GM19455 (cell line): ENCODE results near the gene PDE7B.
"Not testable (repeated sequence)": the region's sequence is repeated elsewhere in the genome, so short reads cannot be mapped to it uniquely, and the experiment has no call there.

Experiments used
- ATAC-seq: cut with Tn5 transposase; IDR thresholded peaks from one replicate; pipeline ENCODE4 v1.9.1; 2021; ENCODE audit not compliant: unreplicated experiment

The PDE7B gene

DNA sequence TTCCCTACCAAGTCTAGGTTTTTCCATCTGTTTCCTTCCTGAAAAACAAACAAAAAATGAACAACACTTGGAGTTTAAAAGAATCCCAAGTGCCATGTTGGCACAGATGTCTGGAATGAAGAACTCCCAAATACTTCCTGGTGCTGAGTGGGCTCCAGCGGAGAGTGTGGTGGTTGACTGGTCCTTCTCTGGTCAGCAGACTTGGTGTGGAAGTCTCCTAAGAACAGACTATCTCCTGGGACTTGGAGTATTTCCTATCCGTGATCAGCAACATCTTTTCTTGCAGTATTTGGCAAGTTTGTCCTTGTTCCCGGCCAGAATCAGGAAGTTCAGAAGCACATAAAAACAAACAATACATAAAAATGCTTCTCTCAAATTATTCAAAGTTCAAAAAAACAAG lies 244.5 kb downstream of the PDE7B start:
- ATAC-seq: no peak

DNA sequence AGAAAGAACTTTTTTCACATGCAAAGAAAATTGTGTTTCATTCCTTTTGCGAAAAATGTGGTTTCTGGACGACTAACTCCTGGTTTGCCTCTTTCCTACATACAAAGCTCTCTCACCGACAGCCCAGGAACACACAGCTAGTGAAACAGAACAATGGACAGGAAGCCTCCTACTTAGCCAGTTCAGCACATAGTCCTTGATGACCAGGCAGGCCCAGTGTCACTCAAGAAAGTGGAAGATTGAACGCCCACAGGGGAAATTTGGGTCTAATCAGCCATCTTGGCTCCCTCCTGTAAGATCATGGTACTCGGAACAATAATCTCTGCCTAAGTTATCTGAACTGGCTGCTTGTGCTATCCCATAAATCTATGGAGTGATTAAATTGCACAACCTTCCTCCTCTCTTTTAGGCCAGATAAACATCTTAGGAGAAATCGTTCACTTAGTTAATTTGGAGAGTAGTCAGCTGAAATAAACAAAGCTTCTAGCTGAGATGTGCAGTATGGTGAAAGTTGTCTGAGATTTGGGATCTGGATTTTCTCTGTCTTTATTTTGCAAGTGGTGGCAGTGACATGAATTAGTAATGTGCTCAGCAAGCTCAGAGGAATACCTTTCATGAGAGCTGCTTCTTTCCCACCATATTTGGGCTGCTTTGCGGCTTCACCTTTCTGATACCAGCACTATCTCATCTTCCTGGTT lies 251.6 kb downstream of the PDE7B start:
- no peak for ATAC-seq

DNA sequence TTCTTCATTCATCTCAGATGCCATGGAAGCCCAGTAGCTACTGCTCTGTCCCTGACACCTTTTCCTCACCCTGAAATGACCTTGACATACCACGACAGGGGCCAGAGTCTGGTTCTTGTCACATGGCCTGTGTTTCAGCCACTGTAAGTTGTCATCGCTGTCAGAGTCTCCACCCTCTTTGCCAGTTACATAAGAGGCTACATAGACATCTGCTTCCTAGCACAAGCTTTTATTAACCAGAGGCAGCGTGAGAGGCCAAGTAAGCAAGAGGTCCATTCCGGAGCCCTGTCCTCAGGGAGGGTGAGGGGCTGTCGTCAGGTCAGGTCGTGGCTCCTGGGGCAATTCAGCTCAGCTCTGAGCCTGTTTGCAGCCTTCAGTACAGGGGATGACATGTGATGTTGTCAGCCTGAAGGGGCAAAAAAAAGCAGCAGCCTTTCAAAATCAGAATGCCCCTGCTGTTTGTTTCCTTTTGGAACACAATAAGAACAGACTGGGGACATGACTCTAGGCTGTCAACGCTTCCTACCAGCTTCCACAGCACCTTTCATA lies 252.3 kb downstream of the PDE7B start:
- no peak for ATAC-seq

DNA sequence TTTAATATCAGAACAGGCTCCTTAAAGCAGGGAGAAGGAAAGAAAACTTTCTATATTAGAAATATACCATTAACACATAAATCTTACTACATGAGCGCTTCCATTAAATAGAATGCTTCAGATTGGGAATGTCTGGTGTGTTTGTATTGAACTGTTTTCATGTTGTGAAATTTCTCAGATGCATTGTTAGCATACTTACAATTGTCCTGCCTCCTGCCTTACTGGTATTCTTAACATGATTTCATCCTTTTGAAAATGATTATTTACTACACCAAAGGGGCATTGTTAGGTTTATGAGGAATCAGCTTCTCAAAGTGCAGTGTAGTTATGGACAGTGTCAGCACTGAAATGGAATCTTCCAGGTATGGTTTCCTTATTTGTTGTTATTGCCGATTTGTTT lies 253.1 kb downstream of the PDE7B start:
- no peak for ATAC-seq

DNA sequence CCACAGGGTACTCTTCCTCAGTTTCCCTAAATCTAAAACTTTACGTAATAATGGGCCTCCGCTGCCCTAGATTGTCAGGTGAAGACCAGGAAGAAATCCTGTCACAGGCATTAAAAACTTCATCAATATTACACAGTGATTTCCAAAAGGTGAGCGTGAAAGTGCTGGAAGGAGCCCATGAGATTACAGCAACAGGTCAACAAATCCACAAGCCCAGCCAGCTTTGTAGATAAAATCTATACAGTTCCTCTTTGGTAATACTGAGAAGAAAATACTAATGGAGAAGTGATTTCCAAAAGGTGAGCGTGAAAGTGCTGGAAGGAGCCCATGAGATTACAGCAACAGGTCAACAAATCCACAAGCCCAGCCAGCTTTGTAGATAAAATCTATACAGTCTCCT lies 254.3 kb downstream of the PDE7B start:
- ATAC-seq: not testable (repeated sequence)

DNA sequence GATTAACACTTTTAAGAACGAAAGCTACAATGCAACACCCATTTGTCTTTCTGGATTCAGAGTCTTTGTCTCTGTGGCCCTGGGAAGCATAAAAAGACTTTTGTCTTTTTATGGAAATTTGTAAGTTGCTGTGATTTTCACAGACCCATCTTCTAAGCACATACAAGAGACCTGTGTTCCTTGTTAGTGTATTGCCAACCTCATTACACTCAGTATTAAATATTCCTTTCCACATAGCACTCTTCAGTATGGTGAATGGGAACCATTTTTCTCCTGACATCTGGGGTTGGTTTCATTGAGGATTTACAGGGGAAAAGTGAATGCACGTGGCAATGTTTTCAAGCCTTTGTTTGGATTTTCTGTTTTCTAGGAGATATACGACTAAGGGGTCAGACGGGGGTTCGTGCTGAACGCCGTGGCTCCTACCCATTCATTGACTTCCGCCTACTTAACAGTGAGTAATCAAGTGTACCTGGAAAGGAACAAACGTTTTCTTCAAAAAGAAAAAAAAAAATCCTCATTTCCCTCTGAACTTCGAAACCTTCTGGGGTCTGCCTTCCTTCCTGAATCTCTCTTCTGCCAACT lies 257.0 kb downstream of the PDE7B start:
- no peak for ATAC-seq

DNA sequence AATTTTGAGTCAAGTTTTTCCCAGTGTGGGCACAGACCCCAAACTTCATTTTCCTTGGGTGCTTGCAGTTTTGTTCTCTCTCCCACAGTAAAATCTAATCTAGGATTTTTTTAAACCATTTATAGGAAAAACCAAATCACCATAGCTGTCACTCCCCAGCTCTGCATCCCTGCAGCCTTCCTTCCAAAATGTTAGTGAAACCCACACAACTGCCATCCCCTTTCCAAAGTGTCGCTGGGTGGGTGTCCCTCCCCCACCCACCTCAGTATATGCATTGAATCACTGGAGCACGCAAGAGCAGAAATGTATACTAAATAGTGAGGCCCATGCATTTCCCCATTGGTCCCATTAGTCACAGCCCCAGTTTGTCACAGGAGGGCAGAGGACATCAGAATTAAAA lies 260.3 kb downstream of the PDE7B start:
- ATAC-seq: no peak

DNA sequence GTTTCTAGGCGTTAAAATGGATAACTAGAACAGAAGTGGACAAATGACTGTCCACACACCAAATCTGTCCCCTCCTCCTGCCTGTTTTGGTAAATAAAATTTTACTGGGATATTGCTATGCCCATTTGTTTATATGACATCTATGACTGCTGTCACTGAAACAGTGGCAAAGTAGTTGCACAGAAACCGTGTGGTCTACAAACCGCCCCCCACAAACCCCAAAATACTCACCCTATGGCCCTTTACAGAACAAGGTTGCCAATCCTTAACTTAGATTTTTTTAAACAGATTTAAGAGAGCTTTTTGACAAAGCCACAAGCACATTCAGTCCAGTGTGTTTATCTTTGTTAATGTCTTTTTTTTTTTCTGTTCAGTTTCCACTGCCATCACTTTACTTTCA lies 260.8 kb downstream of the PDE7B start:
- ATAC-seq: no peak

DNA sequence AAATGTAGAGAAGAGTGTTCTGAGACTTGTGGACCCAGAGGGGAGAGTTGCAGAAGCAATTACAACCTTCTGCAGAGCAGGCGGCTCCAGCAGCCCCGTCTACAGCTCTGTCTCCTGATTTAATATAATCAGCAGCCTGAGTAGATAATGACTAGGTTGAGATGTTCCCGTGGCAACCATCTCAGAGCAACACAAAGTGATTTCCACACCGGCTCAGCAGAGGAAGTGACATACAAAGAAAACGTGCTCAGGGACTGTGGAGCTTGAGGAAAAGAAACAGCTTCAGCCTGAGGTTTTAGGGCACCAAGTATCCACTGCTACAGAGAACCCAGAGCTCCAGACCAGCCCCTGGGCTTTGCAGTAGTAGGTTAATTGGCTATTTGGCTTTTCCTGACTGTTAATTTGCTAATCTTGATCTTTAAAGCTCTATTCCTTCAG lies 262.3 kb downstream of the PDE7B start:
- ATAC-seq: no peak

DNA sequence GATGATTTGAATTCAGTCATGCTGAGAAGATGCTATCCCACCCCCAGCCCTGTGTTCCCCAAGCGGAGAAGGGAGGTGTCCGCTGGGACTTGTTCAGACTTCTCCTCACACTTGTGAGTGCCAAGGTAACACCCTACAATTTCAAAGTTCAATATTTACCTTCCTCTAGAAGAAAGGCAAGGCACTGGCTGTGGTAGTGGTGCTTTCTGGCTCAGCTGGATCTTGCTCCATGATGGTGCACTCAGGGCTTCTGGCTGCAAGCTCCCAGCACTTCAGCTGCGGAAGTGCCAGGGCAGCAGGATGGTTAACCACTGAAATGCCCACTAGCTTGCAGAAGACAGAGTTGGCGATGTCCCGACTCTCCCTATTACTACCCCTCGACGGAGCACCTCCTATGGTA lies 263.2 kb downstream of the PDE7B start:
- no peak for ATAC-seq

DNA sequence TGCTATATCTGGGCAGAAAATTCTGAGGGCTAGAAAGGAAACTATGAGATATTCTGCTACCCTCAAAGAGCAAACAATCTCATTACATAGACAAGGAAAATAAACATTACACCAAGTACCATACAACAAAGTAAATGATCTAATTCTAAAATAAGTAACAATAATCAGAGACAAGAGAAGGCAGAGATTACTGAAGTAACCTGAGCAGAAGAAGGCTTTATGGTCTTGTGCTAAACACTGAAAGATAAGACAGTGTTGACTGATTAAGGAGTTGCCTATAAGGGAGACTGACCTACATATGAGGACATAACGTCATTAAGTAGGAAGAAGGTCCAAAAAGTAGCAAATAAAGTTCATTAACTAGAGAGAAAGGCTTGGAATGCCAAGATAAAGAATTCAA lies 264.4 kb downstream of the PDE7B start:
- no peak for ATAC-seq

DNA sequence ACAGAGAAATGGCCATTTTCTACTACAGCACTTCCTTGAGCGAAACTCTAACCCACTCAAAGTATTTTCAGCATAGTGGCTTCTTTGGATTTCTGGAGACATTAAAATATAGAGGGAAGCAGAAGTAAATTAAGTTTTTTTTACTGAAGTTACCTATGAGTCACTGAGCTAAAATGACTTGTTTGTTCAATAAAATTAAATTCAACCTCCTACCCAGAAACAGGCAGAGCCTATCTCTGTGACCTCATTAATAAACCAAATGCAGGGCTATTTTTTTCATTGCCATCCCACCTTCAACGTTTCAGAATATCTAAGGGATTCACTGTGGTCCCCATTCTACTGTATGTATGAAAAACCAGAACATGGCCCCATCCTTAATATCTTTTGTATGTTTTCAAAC lies 265.6 kb downstream of the PDE7B start:
- no peak for ATAC-seq

DNA sequence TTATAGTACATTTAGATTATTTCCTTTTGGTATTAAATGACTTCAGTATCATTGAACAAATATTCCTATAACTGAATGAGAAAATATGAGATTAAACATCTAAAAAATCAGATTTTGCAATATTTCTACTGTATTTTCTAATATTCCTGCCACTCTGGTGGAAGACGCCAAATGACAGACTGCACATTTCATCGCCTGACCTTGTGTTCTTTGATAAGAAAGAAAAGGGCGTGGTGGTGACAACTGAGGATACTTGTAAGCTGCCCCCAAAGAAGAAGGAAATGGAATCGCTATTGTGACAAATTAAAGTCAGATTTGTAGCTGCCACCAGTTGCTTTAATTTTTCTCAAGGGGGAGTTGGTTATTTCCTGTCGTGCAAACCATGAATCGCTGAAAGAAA lies 267.3 kb downstream of the PDE7B start:
- no peak for ATAC-seq

DNA sequence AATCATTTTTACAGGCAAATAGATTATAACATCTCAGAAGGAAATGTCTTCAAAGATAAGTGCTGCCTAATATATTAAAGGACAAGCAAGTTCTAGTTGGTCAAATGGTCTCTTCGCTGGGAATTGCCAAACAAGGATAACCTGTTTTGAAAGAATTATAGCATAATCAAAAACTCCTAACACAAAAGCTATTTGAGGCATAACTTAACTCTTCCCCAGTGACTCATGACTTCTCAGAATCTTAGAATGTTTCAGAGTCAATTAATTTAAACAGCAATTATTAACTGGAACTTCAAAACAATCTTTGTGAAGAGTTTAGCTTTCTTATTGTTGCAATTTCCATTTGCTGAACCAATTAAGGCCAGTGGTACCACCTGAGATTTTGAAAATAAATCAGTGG lies 272.0 kb downstream of the PDE7B start:
- no peak for ATAC-seq

DNA sequence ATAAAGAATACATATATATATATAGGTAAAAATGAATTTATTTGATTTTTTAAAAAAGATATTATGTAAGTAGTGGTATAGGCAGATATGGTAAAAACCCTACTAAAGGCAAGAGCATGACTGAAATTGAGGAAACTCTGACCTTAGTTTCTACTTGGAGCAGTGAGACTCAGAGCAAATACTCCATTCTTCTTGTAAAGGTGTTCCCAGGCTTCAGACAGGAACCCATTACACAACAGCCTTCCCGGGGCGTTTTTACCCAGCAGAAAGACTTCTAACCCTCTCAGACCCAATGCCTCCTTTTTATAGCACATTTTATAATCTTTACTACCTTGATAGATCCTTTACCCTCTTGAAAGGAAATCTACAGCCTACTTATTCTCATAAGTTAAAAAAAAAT lies 274.1 kb downstream of the PDE7B start:
- no peak for ATAC-seq

DNA sequence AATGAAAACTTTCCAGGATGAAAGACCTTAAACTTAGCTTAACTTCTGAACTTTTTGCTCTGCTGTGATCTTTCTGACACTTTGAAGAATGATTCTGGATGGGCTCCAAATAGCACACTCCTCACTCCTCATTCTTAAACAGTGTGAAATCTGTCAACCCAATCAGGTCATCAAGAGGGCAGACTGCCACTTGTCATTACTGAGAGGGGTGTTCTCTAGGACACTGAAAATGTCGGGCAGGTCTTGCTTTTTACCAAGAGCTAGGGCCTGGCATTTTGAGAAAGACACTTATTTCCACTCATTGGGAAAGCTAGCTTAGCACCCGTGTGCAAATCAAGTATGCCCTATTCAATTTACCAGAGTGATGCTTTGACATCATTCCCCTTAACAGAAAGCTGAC lies 276.4 kb downstream of the PDE7B start:
- ATAC-seq: no peak

DNA sequence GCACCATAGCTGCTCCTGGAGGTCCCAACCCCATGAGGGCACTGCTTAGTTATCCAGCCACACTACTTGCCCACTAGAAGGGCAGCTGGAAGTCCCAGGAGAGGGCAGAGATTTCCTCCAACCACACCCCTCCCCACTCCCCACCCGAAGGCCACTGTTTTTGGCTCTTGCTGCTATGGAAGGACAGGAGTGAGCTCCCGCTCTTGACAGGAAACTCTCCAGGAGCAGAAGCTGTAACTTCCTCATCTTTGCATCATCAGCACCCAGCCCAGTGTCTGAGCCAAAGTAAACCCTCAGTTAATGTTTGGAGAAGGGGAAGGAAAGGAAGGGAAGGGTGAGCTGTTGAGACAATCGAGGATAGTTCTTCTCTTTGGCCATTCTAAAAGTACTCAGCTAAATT lies 277.9 kb downstream of the PDE7B start:
- no peak for ATAC-seq

DNA sequence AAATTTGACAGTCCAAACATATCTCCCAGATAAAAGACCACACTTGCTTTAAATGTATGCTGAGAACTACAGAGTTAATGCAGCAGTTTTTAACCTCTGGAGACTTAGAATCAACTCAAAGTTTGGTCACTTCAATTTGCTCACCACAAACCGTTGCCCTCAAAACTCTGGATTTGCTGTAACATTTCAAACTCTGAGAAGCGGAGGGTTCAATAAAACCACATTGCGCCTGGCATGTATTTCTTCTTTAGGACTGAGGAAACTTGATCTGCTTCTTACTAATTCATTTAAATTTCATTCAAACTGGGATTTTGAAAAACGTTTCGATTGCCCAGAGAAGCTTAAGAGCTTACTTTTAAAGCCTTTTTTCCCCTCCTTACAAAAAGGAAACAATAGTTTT lies 282.8 kb downstream of the PDE7B start:
- ATAC-seq: no peak

DNA sequence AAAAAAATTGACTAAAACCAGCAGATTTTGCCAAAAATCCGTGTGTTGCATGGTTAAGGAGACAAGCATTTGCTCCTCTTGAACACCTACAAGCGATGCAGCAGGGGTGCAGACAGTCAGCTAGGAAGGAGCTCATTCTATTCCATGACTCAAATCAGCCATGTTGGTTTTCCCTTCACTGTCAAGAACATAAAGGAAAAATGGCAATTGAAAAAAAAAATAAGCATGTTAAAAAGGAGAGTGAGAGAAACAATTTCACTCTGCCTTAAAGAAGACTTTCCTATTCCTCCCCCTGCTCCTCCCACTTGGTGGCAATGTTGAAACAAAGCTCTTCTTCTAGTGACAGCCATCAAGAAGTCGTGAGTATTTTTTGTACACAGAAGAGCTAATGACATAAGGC lies 283.2 kb downstream of the PDE7B start:
- ATAC-seq: no peak

DNA sequence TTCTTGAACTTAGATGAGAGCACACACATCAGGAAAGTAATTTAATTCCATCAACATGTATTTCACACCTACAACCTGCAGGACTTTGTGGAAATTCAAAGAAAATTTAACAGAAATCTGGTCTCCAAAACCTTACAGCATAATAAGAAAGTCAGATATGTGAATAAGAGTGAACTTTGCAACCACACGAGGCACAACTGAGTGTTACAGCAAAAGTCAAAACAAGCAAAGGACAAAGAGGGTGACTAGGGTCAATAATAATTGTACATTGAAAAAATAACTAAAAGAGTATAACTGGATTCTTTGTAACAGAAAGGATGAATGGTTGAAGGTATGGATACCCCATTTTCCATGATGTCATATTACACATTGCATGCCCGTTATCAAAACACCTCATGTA lies 284.8 kb downstream of the PDE7B start:
- ATAC-seq: no peak

DNA sequence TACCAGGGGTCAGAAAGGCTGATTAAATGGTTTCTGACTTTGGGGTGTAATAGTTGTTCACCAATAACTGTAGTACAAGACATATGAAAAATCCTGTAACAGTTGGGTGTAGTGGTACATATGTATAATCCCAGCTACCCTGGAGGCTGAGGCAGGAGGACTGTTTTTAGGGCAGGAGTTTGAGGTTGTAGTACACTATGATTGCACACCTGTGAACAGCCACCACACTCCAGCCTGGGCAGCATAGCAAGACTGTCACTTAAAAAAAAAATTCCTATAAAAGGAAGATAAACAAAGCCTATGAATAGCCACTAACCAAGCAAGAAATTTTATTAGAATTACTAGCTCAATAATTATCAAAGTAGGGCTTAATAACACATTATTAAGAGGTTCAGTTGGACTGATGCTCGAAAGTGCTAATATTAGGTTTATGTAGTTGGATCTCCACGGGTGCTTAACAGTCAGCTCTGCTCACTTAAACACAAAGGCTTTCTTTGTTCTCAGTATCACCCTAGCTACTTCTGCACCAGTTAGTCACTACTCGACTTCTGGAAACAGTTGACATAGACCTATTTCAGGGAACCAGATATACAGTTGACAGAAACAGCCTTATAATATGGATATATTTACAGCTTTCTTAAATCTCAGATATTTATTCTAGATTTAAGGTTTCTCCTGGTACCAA lies 285.6 kb downstream of the PDE7B start:
- no peak for ATAC-seq

DNA sequence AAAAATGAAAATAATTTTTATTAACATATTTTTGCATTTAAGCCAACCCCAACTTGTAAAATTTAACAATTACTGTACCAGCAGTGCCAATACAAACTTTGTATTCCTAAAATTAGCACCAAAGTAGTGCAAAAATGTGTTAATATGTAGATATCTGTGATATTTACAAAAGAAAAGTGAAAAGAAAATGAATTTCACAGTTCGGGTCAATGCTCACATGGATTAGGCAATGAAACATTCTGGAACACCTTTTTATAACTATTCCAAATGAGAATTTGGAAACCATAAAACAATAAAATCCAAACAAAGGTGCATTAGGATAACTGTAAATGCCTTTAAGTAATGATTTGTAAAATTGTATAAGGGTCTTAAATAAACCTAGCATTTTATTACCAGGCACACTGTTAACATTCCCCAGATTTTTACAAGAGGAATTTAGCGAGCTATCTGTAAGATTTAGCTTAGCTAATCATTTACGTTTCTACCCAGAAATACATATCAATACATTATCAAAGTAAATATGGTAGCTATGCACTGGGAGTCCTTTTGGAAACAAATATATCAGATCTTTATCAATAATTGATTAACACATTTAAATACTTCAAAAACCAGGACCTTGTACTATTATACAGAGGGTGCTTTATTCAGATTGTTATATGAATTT lies 286.4 kb downstream of the PDE7B start:
- ATAC-seq: no peak
